HG03139 (cell line): ENCODE measurements around the gene CD28.
"Not testable (repeated sequence)": the region's sequence is repeated elsewhere in the genome, so short reads cannot be mapped to it uniquely, and the experiment has no call there.

Experiments used
- ATAC-seq: cut with Tn5 transposase; IDR thresholded peaks from one replicate; pipeline ENCODE4 v1.9.1; 2021; ENCODE audit not compliant: unreplicated experiment

The CD28 gene

DNA sequence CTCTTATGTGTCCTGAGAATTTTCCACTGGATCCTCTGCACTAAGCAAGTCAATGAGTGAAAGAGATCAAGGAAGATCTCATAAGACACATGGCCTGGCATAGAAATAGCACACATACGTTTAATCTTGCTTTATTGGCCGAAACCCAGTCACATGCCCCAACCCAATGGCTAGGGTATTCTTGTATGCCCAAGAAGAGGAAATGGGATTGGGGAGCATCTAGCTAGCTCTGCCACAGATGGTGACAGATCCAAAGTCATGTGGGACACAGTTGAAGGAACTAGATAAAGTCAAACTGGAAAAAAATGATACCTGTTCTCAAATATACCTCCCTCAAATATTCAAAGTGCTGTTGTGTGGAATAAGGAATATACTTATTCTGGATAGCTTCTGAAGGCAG, 74.7 kb downstream of the CD28 start:
- no peak for ATAC-seq

DNA sequence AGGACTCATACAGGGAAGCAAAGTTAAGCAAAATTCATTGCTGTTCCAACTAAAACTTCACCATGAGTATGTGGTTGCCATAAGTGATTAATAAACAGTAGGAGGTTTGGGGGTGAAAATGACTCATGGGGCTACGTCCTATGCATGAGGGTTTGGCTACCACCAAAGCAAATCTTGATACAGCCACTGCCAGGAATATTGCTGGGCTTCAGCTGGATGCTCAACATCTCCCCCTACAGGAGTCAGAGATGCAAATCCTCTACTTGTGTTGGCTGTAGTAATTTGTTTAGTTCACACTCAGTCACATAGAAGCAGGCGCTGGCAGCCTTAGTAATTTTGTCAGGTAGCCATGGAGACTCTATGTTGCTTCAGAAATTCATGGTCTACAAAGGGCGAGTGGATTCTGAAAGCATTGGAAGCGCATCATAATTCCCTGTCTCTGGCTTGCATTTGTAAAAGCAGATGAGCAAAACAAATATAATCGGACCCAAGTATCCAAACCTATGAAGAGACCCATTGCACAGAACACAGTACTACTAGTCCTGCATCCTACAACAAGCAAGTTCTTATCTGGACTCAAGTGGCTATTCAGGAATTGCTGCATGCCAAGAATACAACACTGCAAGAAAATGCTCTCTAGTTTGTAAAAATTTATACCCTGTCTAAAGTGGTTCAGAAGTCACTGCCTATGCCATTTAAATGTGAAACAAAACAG, 76.0 kb downstream of the CD28 start:
- peak; percentile 76 for ATAC-seq

DNA sequence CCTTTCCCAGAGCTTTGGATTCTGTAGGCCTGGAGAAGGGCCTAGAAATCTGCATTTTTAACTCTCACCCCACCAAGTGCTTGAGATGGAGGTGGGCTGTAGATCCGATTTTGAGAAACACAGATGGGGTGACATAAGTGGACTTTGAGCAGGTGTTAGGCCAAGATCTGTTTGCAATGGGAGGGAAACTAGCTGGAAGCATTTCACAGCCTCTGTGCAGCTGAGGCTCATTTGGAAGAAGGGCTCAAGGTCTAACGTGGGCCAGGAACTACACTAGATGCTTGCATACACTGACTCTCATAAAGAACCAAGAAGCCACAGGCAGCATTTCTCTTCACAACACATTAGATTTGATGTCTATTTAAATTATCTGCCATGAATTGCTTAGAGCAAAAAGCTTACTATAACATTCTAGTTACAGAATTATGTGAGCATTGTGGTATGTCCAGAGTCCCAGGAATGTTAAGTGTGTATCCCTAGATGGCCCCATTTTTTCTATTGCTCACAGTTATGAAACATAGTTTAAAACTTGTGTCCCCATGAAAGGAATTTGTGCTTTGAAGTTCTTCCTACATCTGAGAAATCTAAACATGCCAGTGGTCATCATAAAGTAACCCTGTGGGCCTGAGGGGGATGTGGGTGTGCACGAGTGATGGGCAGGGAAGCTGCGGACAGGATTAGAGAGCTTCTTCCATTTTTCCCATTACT, 77.2 kb downstream of the CD28 start:
- no peak for ATAC-seq

DNA sequence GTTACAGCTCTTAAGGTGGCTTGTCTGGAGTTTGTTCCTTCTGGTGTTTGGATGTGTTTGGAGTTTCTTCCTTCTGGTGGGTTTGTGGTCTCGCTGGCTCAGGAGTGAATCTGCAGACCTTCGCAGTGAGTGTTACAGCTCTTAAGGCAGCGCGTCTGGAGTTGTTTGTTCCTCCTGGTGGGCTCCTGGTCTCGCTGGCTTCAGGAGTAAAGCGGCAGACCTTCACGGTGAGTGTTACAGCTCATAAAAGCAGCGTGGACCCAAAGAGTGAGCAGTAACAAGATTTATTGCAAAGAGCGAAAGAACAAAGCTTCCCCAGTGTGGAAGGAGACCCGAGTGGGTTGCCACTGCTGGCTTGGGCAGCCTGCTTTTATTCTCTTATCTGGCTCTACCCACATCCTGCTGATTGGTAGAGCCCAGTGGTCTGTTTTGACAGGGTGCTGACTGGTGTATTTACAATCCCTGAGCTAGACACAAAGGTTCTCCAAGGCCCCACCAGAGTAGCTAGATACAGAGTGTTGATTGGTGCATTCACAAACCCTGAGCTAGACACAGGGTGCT, 78.4 kb downstream of the CD28 start:
- not testable (repeated sequence) for ATAC-seq

DNA sequence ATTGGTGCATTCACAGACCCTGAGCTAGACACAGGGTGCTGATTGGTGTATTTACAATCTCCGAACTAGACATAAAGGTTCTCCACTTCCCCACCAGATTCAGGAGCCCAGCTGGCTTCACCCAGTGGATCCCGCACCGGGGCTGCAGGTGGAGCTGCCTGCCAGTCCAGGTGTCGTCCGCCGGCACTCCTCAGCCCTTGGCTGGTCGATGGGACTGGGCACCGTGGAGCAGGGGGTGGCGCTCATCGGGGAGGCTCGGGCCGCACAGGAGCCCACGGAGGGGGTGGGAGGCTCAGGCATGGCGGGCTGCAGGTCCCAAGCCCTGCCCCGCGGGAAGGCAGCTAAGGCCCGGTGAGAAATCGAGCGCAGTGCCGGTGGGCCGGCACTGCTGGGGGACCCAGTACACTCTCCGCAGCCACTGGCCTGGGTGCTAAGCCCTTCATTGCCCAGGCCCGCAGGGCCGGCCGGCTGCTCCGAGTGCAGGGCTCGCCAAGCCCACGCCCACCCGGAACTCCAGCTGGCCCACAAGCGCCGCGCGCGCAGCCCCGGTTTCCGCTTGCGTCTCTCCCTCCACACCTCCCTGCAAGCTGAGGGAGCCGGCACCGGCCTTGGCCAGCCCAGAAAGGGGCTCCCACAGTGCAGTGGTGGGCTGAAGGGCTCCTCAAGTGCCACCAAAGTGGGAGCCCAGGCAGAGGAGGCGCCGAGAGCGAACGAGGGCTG, 79.1 kb downstream of the CD28 start:
- ATAC-seq = not testable (repeated sequence)

DNA sequence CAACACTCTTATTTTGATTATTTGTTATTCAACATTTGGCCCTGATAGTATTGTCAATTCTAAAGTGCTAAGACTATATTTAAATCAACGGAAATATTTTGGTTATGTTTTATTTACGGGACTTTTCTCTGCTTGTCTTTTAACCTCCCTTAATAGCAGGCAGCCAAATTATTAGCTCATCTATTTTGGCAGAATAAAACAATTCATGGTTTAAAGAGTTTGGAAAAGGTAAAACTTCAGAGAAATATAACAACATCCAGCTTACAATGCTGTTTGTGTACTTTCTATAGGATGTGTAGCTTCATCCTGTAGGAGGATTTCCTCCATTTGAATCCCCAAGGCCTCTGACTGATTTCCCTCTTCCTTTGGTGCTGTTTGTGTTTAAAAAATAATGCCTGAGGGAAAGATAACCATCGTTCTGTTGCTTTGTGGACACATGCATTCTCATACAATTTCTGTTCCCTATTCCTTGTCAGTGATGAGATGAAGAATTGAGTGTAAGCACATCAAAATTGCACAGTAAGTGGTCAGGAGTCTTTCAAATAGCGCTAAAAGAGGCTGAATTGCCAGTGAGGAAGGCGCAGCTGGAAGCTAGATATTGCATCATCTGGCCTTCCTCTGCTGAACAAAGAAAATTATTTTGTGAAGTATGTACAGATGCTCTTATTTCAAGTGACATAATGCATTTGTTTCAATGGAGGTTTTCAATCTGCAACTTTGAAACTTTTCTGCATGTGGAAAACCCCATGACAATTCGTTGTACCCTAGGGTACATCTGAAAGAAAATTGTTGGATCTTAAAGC, 80.3 kb downstream of the CD28 start:
- no peak for ATAC-seq

DNA sequence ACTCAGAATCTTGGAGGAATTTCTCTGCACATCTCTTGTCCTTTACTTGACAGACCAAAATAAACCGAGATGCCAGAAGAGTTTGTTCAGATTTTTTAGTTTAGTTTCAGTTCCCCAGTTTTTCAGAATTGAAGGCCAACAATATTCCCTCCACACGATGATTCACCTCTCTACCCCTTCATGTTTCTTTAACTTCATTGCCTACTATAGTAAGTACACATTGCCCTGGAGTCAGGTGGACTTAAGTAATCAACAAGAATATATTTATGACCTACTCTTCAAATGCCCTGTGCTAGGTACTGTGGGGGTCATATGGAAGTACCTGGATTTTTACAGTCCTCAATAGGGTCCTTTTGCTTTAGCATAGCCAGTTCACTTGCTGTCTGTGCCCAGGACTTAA, 81.5 kb downstream of the CD28 start:
- ATAC-seq = no peak
